Fibroblast of lung (primary cell): ENCODE data around the gene GLDN. TPM values are rescaled to one million over a fixed set of nuclear protein-coding genes. Genes with fewer than 3 reads are reported as not detected.

Experiments
- DNase-seq, 2 donors: peaks; one replicate each; pipeline versions ENCODE4 v3.0.0 to v3.0.0-alpha.2; 2010; ENCODE audit warnings: low read depth in 2 of 2
- H2AFZ ChIP-seq: 2 replicates; pipeline ENCODE4 v1.5.1; 2012; ENCODE audit warnings: low read length, control low read depth, inconsistent platforms
- H3K27ac ChIP-seq: 2 replicates; pipeline ENCODE4 v1.5.1; 2011; ENCODE audit warnings: low read length, control low read depth; ENCODE audit not compliant: insufficient read depth
- H3K27me3 ChIP-seq: 2 replicates; pipeline ENCODE4 v1.5.1; 2011; ENCODE audit warnings: mild to moderate bottlenecking, low read length; ENCODE audit not compliant: control insufficient read depth, insufficient read depth
- H3K36me3 ChIP-seq: 2 replicates; pipeline ENCODE4 v1.5.1; 2011; ENCODE audit warnings: low read length; ENCODE audit not compliant: control insufficient read depth, insufficient read depth
- H3K4me1 ChIP-seq: 2 replicates; pipeline ENCODE4 v1.5.1; 2011; ENCODE audit warnings: low read length; ENCODE audit not compliant: control insufficient read depth, insufficient read depth; ENCODE audit errors: extremely low read depth
- H3K4me2 ChIP-seq: 2 replicates; pipeline ENCODE4 v1.5.1; 2011; ENCODE audit warnings: low read length, control low read depth; ENCODE audit not compliant: insufficient read depth; ENCODE audit errors: extremely low read depth
- H3K4me3 ChIP-seq, 4 experiments: fragments of 200-600 bp in 1 of 4; sonication (generic) in 1 of 4; replicated peaks in 1 of 4; 2 replicates each; pipeline ENCODE4 v1.5.1; 2011 to 2016; ENCODE audit warnings: low read length in 4 of 4, low read depth in 3 of 4, mild to moderate bottlenecking in 3 of 4, control low read depth in 2 of 4, inconsistent platforms in 1 of 4, mixed read lengths in 1 of 4; ENCODE audit not compliant: insufficient read depth in 1 of 4; ENCODE audit errors: control extremely low read depth in 1 of 4
- H3K79me2 ChIP-seq: 2 replicates; pipeline ENCODE4 v1.5.1; 2012; ENCODE audit warnings: mild to moderate bottlenecking, low read length, inconsistent platforms; ENCODE audit not compliant: control insufficient read depth, insufficient read depth
- H3K9ac ChIP-seq: 2 replicates; pipeline ENCODE4 v1.5.1; 2011; ENCODE audit warnings: mild to moderate bottlenecking, low read length, control low read depth; ENCODE audit not compliant: insufficient read depth
- H3K9me3 ChIP-seq: 2 replicates; pipeline ENCODE4 v1.5.1; 2012; ENCODE audit warnings: low read depth, low read length; ENCODE audit not compliant: control insufficient read depth, insufficient read depth
- H4K20me1 ChIP-seq: 2 replicates; pipeline ENCODE4 v1.5.1; 2011; ENCODE audit warnings: low read length; ENCODE audit not compliant: control insufficient read depth, insufficient read depth; ENCODE audit errors: extremely low read depth
- EZH2 ChIP-seq: IDR thresholded peaks from 2 replicates; pipeline ENCODE4 v1.5.1; 2012; ENCODE audit warnings: low read length, control low read depth, mild to moderate bottlenecking; ENCODE audit errors: missing control alignments
- polyA plus RNA-seq, 2 donors: library from polyadenylated mRNA; depleted of rRNA in 1 of 2; stranded (reverse) in 1 of 2; unstranded in 1 of 2; fragments of >200 nt; gene quantifications; 2 replicates each; pipeline ENCODE4 v1.2.1, GENCODE V29; 2011 to 2012; ENCODE audit warnings: missing spikeins in 1 of 2
- total RNA-seq: library from RNA; depleted of rRNA; stranded (reverse); fragments of >200 nt; gene quantifications from 2 replicates; pipeline ENCODE4 v1.2.1, GENCODE V29; 2014
- TF ChIP-seq, protein P1 (sequence below), 2 donors: IDR thresholded peaks in 1 of 2; conservative IDR thresholded peaks in 1 of 2; 1 replicate in 1 of 2; 2 replicates in 1 of 2; pipeline ENCODE4 v1.5.1; 2011 to 2012; ENCODE audit warnings: low read length in 2 of 2, control low read depth in 1 of 2, inconsistent platforms in 1 of 2, low read depth in 1 of 2, mild to moderate bottlenecking in 1 of 2

The GLDN gene
- total and polyA plus RNA-seq, 2 donors (not counting 1 experiment from before 2014, with no cell fraction given): 1.8 to 50.7 TPM

DNA sequence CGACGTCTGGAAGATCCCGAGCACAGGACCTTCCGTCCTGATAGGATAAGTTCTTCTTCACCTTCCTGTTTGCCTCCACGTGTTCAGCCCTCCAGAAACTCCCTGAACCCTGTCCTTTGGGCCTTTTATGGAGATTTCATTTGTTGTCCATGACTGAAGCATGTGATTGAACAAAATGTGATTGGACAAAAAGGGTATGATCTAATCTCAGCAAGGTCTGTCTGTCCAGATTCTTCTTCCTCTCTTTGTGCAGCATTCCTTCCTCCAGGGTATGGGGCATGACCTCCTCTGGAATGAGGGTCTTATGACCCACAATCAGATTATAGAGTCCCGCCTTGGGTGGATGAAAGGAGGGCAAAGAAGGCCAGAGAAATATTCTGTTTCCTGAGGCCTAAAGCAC is 3.0 kb upstream of the GLDN start, which contains the start of gene CYP19A1:
Gene CYP19A1 (minus strand): TSS at position 101 of the 400 bp plus-strand sequence. CDS start 95,684 bp downstream, outside the sequence.
- Histone ChIP-seq H3K36me3 (no peaks in the 10 kb centered on the region), H3K79me2 (no peaks in the 10 kb centered on the region)
- no peak for DNase-seq

DNA sequence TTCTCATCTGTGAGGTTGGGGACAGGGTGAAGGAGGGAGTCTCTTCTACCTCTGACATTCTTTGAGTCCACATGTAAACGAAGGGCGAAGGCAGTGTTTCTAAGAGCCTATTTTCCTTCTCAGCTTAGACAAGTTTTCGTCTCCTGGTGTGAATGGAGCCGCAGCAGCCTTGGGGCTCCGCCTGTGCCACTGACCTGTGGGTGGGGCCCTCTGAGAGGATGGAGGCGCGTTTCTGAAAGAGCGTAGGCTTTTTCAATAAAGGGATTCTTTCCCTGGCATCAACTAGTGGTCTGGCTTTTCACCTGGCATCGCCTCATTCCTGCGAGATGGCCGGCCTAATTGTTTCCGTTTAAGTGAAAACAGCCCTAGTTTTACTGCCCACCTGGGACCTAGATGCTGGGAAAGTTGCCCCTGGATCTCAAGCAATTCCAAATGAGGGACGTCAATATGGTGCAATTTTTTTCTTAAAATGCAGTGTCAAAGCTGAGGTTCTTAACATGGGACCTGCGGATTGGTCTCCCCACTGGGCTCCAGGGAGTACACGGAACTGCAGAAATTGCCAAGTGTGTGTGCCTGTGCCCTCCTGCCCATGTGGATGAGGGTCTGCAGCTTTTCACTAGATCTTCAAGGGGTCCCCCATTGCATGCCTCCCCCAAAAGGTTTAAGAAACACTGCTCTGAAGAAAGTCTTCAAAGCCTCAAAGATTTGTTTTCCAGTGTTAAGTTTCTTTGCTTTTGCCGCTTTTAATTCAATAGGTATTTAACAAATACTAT is 958 bp downstream of the GLDN start:
- no peak overlapping the region for H3K4me2 ChIP-seq
- no peak overlapping the region for H3K27ac ChIP-seq
- peak overlapping the region in 2 of 4 experiments; percentile 30 to 51 for H3K4me3 ChIP-seq
- no peaks in the 10 kb centered on the region for H4K20me1 ChIP-seq
- DNase-seq: no peak
- peaks cover 9% of the 10 kb centered on the region for H3K27me3 ChIP-seq
- no peaks in the 10 kb centered on the region for H3K4me1 ChIP-seq
- H3K9ac ChIP-seq: no peak overlapping the region
- TF ChIP-seq, protein P1, sequence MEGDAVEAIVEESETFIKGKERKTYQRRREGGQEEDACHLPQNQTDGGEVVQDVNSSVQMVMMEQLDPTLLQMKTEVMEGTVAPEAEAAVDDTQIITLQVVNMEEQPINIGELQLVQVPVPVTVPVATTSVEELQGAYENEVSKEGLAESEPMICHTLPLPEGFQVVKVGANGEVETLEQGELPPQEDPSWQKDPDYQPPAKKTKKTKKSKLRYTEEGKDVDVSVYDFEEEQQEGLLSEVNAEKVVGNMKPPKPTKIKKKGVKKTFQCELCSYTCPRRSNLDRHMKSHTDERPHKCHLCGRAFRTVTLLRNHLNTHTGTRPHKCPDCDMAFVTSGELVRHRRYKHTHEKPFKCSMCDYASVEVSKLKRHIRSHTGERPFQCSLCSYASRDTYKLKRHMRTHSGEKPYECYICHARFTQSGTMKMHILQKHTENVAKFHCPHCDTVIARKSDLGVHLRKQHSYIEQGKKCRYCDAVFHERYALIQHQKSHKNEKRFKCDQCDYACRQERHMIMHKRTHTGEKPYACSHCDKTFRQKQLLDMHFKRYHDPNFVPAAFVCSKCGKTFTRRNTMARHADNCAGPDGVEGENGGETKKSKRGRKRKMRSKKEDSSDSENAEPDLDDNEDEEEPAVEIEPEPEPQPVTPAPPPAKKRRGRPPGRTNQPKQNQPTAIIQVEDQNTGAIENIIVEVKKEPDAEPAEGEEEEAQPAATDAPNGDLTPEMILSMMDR (conservative IDR thresholded peaks at IDR 0.05 in 1 of 2, IDR thresholded peaks at IDR 0.05 in 1 of 2; ENCODE audit: low read depth in 1 of 2, low read length in 2 of 2): no peak
- no peak for TF ChIP-seq EZH2
- H3K79me2 ChIP-seq: no peaks in the 10 kb centered on the region
- no peak overlapping the region for H2AFZ ChIP-seq
- no peaks in the 10 kb centered on the region for H3K36me3 ChIP-seq
- H3K9me3 ChIP-seq: no peaks in the 10 kb centered on the region

More for the DNA sequence above, 3.0 kb upstream of the GLDN start, which contains the start of gene CYP19A1:
- H3K27ac ChIP-seq: no peak within 1 kb of the TSS
- H3K4me1 ChIP-seq: no peaks in the 10 kb centered on the region
- no peak within 1 kb of the TSS for H3K9ac ChIP-seq
- H3K4me2 ChIP-seq: no peak within 1 kb of the TSS
- peaks cover 9% of the 10 kb centered on the region for H3K27me3 ChIP-seq
- no peaks in the 10 kb centered on the region for H4K20me1 ChIP-seq
- no peak within 1 kb of the TSS for H3K4me3 ChIP-seq
- no peak for TF ChIP-seq EZH2
- TF ChIP-seq, protein P1 (conservative IDR thresholded peaks at IDR 0.05 in 1 of 2, IDR thresholded peaks at IDR 0.05 in 1 of 2; ENCODE audit: low read depth in 1 of 2, low read length in 2 of 2): no peak
- H3K9me3 ChIP-seq: no peaks in the 10 kb centered on the region
- H2AFZ ChIP-seq: no peak within 1 kb of the TSS

DNA sequence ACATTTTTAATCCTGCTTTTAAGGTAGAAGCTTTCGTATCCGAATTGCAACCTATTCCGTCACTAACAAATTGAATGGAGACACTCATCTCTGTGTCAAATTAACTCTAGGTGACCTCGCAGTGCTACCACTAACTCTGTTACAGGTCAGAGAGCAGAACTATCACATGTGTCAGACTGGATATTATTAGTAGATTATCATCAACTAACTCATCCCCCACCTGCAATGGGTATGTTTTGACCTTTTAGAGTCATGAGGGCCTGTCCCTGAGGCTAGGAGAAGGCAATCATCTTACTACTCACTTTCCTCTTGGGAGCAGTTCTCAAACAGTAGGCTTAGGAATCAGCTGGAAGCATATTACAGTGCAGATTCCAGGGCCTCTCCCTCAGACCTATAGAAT is 2.0 kb downstream of the GLDN start:
- H4K20me1 ChIP-seq: no peaks in the 10 kb centered on the region
- no peaks in the 10 kb centered on the region for H3K4me1 ChIP-seq
- H3K4me2 ChIP-seq: no peak overlapping the region
- no peak overlapping the region for H3K4me3 ChIP-seq
- H2AFZ ChIP-seq: no peak overlapping the region
- peaks cover 9% of the 10 kb centered on the region for H3K27me3 ChIP-seq
- H3K9ac ChIP-seq: no peak overlapping the region
- no peak for DNase-seq
- TF ChIP-seq EZH2: no peak
- TF ChIP-seq, protein P1 (conservative IDR thresholded peaks at IDR 0.05 in 1 of 2, IDR thresholded peaks at IDR 0.05 in 1 of 2; ENCODE audit: low read depth in 1 of 2, low read length in 2 of 2): no peak
- no peak overlapping the region for H3K27ac ChIP-seq
- H3K9me3 ChIP-seq: no peaks in the 10 kb centered on the region
- no peaks in the 10 kb centered on the region for H3K79me2 ChIP-seq
- H3K36me3 ChIP-seq: no peaks in the 10 kb centered on the region
